ENCODE data around the gene CD79A.
A peak's percentile ranks its signal among the peaks of the same experiment; 100 is the strongest.

The CD79A gene

DNA sequence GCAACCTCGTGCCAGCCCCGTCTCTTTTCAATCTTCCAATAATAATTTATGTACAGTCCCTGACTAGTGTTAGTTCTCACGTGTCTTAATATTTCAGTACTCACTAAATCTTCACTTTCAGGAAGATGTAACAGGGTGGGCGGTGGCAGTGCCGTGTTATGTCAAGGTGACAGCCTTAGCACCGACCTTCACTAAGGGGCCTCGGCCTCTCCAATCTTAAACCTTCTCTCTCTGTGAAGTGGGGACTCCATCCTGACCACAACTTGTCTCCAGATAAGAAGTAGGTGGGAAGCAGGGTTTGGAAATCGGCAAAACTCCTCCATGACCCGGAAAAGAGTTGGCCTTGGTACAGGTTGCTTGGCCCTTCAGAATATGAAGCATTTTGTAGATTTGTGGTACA is 15.2 kb upstream of the CD79A start:
- no peak for TF ChIP-seq CTCF (IDR thresholded peaks at IDR 0.05; ENCODE audit: low read depth, low read length, missing control alignments)
- peak overlapping the region; percentile 98 for H3K4me3 ChIP-seq (ENCODE audit: low read depth, low read length)
- in situ Hi-C loops (cut with HindIII; ENCODE audit: low sequenced_read_pairs) = no loop called here
- DNase-seq (ENCODE audit: low read depth) = no peak

DNA sequence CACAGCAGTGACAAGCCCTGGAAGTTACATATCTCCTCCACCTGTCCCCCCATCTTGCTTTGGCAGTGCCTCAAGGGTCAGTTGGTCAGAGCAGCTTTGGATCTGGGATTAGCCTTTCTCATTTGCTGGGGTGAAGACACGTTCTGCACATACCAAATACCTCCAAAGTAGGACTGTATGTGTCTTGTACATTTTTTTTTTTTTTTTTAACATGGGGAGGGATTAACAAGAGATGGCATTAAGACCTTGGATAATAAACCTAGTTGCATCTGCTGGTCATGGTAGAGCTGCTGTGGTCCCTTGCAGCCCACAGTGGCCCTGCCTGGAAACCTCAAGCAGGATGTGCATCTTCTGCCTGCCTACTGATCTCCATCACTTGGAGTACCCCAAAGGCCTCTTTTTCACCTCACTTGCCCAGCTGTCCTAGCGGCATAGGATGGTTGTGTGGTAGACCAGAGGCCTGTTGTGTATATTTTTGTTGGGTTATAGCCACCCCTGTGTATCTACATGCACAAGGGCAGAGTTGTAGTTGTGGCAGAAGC is 14.6 kb upstream of the CD79A start:
- TF ChIP-seq CTCF (IDR thresholded peaks at IDR 0.05; ENCODE audit: low read depth, low read length, missing control alignments) = no peak
- DNase-seq (ENCODE audit: low read depth) = no peak
- peak overlapping the region; percentile 3 for H3K4me3 ChIP-seq (ENCODE audit: low read depth, low read length)
- in situ Hi-C loops (cut with HindIII; ENCODE audit: low sequenced_read_pairs) = no loop called here

DNA sequence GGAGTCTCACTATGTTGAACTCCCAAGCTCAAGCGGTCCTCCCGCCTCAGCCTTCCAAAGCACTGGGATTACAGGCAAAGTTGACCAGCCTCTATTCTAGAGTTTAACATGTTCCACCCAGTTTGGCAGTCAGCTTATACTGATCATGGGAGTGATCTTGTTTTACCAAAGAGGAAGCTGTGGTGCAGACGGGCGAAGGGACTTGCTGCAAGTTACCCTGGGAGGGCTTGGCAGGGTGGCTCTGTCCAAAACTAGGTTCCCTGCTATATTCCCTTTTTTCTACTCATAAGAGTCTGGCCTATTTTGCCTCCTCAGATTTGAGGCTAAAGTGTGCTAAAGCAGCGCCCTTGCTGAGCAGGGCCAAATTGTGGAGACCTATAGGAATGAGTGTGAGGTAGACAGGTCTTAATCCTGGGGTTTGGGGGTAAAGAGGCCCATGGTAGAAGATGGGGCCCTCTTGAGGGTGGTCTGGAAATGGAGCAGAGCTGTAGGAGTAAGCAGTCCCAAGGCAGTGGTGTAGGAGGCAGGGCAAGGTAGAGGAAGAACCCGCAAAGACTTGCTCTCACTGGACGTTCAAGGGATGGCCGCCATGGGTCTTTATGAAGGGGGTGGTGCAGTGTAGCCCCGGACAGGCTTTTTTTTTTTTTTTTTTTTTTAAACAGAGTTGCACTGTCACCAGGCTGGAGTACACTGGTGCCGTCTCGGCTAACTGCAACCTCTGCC is 13.7 kb upstream of the CD79A start:
- no peak overlapping the region for H3K4me3 ChIP-seq (ENCODE audit: low read depth, low read length)
- in situ Hi-C loops (cut with HindIII; ENCODE audit: low sequenced_read_pairs) = no loop called here
- no peak for DNase-seq (ENCODE audit: low read depth)
- no peak for TF ChIP-seq CTCF (IDR thresholded peaks at IDR 0.05; ENCODE audit: low read depth, low read length, missing control alignments)

DNA sequence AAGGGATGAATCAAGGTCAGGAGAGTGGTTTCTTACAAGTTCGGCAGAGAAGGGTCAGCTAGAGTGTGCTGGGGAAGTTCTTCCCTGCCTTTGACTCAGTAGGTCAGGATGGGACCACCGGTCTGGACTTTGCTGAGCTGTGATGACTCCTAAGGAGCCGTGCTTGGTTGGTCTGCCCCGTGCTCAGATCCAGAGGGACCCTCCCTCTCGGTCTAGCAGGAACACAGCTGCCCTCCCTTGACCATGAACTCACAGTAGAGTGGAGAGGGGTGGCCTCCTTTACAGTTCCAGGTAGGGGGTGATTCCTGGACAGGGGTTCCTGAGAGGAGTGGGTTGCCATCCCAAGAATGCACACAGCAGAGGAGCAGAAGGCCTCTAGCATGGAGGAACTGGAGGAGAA is 12.7 kb upstream of the CD79A start:
- in situ Hi-C loops (cut with HindIII; ENCODE audit: low sequenced_read_pairs) = no loop called here
- no peak for TF ChIP-seq CTCF (IDR thresholded peaks at IDR 0.05; ENCODE audit: low read depth, low read length, missing control alignments)
- H3K4me3 ChIP-seq (ENCODE audit: low read depth, low read length) = no peak overlapping the region
- DNase-seq (ENCODE audit: low read depth) = no peak

GRCh38 chr19:41866284-41866683 is 10.8 kb upstream of the CD79A start:
- no peak for TF ChIP-seq CTCF (IDR thresholded peaks at IDR 0.05; ENCODE audit: low read depth, low read length, missing control alignments)
- DNase-seq (ENCODE audit: low read depth) = no peak
- in situ Hi-C loops (cut with HindIII; ENCODE audit: low sequenced_read_pairs) = no loop called here
- no peak overlapping the region for H3K4me3 ChIP-seq (ENCODE audit: low read depth, low read length)

DNA sequence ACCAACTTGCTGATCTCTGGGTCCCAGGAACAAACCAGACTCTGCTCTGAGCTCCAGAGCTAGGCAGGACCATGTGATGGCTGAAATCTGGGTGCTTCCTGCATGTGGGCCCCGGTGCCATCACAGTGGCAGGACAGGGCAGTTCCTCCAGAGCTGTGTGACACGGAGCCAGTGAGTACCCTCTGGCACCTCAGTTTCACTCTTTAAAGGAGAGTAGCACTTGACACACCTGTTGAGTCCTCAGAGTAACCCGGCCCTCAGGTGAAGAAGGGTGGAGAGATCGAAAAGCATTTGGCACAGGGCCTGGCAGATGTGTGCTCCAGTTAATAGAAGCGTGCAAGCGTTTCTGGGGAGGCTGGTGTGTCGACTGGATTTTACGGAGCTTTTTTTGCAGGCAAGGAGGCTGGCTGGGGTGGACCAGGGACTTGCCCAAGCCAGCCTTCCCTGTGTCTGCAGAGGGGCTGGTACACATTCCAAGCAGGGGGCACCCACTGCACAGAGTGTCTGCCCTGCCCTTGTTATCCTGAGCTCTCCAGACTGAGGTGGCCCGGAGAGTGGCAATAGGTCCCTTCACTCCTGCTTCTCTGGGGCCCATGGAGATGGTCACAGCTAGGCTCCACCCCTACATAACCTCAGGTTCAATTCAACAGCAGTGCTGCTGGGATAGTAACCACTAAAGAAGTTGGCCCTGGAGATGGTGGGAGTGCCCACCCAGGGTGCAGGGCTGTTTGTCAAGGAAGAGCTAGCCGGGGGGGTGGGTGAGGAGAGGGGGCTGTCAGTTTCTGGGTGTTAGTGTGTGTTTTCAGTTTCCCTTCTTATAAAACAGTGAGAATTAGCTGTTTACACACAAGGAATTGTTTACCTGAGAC is 8.7 kb upstream of the CD79A start:
- DNase-seq (ENCODE audit: low read depth) = no peak
- H3K4me3 ChIP-seq (ENCODE audit: low read depth, low read length) = no peak overlapping the region
- no peak for TF ChIP-seq CTCF (IDR thresholded peaks at IDR 0.05; ENCODE audit: low read depth, low read length, missing control alignments)
- in situ Hi-C loops (cut with HindIII; ENCODE audit: low sequenced_read_pairs) = no loop called here

All from astrocyte of the cerebellum (primary cell).